ENCODE measurements around the gene FUOM. TPM values are rescaled to one million over a fixed set of nuclear protein-coding genes. Genes with fewer than 3 reads are reported as not detected.

The FUOM gene
- total and polyA plus RNA-seq, 9 of the 15 experiments (the other 6 are each of a cell fraction or from before 2014, with no cell fraction given) = 1.8 to 96.1 (median 27.0) TPM

DNA sequence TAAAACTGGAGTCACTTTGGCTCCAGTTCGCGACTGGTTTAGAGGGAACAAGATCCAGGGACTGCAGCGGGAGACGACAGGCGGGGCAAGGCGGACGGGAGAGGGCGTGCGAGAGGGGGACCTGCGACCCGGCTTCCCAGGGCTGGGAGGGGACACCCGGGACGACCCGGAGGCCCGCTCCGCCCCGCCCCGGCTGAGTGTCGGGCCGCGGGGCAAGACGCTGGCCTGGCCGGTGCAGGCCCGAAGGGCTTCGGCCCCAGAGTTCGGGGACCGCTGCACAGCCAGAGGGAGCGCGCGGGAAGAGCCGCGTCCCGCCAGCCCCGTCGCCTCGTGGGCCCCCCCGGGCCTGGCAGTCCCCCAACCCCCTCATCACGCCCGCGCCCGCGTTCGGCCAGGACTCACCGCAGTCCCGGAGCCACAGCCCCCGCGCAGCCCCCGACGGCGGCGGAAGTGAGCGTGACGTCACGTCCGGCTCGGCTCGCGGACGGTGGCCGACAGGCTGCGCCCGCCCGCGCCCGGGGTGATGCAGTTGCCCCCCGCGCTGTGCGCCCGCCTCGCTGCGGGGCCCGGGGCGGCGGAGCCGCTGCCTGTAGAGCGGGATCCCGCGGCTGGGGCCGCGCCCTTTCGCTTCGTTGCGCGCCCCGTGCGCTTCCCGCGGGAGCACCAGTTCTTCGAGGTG is 49.3 kb downstream of the FUOM start, which contains the start of the genes TUBGCP2 and ZNF511 (continued):
- TF ChIP-seq MAFG (tag; conservative IDR thresholded peaks at IDR 0.05) (no peak), ZNF217 (CRISPR knock-in tag; IDR thresholded peaks at IDR 0.05) (no peak), ZNF76 (CRISPR knock-in tag; IDR thresholded peaks at IDR 0.05; ENCODE audit: borderline replicate concordance) (no peak), BRCA1 (IDR thresholded peaks at IDR 0.05) (no peak), BRCA1 (CRISPR knock-in tag; IDR thresholded peaks at IDR 0.05) (no peak), CXXC5 (CRISPR knock-in tag; IDR thresholded peaks at IDR 0.05) (peak; percentile 84), FUS (optimal IDR thresholded peaks at IDR 0.05; ENCODE audit: low read depth, low read length) (no peak), TARDBP (IDR thresholded peaks at IDR 0.05) (0 out of 2 replicates have a peak, but pooled peaks have one; percentile 19), MEIS2 (IDR thresholded peaks at IDR 0.05; ENCODE audit: partially characterized antibody) (no peak), RFX5 (IDR thresholded peaks at IDR 0.05; ENCODE audit: low read depth, low read length) (no peak), GABPA (tag; conservative IDR thresholded peaks at IDR 0.05; ENCODE audit: low read depth) (peak; percentile 97), ZNF232 (CRISPR knock-in tag; IDR thresholded peaks at IDR 0.05) (no peak), ZNF212 (CRISPR knock-in tag; IDR thresholded peaks at IDR 0.05) (no peak), CBX3 (IDR thresholded peaks at IDR 0.05; ENCODE audit: borderline replicate concordance in 1 of 2, low read length in 2 of 2) (no peak), CCNT2 (IDR thresholded peaks at IDR 0.05; ENCODE audit: borderline replicate concordance, extremely low read depth, insufficient read length, low read depth, low read length) (peak; percentile 77), CREB1 (IDR thresholded peaks at IDR 0.05) (peak; percentile 66; the same call in 1 of the 2 replicates), CREB1 (CRISPR knock-in tag; IDR thresholded peaks at IDR 0.05) (peak; percentile 89)
- TF ChIP-seq, protein P1, sequence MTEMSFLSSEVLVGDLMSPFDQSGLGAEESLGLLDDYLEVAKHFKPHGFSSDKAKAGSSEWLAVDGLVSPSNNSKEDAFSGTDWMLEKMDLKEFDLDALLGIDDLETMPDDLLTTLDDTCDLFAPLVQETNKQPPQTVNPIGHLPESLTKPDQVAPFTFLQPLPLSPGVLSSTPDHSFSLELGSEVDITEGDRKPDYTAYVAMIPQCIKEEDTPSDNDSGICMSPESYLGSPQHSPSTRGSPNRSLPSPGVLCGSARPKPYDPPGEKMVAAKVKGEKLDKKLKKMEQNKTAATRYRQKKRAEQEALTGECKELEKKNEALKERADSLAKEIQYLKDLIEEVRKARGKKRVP (CRISPR knock-in tag; IDR thresholded peaks at IDR 0.05) = no peak
- TF ChIP-seq, protein P2, sequence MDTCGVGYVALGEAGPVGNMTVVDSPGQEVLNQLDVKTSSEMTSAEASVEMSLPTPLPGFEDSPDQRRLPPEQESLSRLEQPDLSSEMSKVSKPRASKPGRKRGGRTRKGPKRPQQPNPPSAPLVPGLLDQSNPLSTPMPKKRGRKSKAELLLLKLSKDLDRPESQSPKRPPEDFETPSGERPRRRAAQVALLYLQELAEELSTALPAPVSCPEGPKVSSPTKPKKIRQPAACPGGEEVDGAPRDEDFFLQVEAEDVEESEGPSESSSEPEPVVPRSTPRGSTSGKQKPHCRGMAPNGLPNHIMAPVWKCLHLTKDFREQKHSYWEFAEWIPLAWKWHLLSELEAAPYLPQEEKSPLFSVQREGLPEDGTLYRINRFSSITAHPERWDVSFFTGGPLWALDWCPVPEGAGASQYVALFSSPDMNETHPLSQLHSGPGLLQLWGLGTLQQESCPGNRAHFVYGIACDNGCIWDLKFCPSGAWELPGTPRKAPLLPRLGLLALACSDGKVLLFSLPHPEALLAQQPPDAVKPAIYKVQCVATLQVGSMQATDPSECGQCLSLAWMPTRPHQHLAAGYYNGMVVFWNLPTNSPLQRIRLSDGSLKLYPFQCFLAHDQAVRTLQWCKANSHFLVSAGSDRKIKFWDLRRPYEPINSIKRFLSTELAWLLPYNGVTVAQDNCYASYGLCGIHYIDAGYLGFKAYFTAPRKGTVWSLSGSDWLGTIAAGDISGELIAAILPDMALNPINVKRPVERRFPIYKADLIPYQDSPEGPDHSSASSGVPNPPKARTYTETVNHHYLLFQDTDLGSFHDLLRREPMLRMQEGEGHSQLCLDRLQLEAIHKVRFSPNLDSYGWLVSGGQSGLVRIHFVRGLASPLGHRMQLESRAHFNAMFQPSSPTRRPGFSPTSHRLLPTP (IDR thresholded peaks at IDR 0.05; ENCODE audit: borderline replicate concordance, extremely low read depth, insufficient read length) = no peak
- TF ChIP-seq, protein P3, sequence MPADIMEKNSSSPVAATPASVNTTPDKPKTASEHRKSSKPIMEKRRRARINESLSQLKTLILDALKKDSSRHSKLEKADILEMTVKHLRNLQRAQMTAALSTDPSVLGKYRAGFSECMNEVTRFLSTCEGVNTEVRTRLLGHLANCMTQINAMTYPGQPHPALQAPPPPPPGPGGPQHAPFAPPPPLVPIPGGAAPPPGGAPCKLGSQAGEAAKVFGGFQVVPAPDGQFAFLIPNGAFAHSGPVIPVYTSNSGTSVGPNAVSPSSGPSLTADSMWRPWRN (IDR thresholded peaks at IDR 0.05; ENCODE audit: low read depth) = no peak
- TF ChIP-seq, protein P4, sequence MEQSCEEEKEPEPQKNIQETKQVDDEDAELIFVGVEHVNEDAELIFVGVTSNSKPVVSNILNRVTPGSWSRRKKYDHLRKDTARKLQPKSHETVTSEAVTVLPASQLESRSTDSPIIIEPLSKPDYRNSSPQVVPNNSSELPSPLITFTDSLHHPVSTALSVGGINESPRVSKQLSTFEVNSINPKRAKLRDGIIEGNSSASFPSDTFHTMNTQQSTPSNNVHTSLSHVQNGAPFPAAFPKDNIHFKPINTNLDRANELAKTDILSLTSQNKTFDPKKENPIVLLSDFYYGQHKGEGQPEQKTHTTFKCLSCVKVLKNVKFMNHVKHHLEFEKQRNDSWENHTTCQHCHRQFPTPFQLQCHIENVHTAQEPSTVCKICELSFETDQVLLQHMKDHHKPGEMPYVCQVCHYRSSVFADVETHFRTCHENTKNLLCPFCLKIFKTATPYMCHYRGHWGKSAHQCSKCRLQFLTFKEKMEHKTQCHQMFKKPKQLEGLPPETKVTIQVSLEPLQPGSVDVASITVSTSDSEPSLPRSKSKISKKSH (CRISPR knock-in tag; IDR thresholded peaks at IDR 0.05) = no peak
- TF ChIP-seq, protein P5, sequence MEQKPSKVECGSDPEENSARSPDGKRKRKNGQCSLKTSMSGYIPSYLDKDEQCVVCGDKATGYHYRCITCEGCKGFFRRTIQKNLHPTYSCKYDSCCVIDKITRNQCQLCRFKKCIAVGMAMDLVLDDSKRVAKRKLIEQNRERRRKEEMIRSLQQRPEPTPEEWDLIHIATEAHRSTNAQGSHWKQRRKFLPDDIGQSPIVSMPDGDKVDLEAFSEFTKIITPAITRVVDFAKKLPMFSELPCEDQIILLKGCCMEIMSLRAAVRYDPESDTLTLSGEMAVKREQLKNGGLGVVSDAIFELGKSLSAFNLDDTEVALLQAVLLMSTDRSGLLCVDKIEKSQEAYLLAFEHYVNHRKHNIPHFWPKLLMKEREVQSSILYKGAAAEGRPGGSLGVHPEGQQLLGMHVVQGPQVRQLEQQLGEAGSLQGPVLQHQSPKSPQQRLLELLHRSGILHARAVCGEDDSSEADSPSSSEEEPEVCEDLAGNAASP (IDR thresholded peaks at IDR 0.05) = no peak

Data from K562 (cell line).